OCI-LY7 (cell line): ENCODE data around the gene MAP4K1.

Experiments used
- EZH2phosphoT487 ChIP-seq: fragments of 200-600 bp; sonication (generic); IDR thresholded peaks from 2 replicates; pipeline ENCODE4 v1.6.1; 2018; ENCODE audit warnings: low read depth, borderline replicate concordance, mild to moderate bottlenecking, mixed run types, antibody characterized with exemption, low read length, moderate library complexity, mixed read lengths
- TF ChIP-seq, protein P1 (sequence below): fragments of 200-600 bp; sonication (generic); conservative IDR thresholded peaks from 2 replicates; pipeline ENCODE4 v1.5.1; 2014; ENCODE audit warnings: mild to moderate bottlenecking, antibody characterized with exemption, low read length, moderate library complexity, mixed read lengths

DNA sequence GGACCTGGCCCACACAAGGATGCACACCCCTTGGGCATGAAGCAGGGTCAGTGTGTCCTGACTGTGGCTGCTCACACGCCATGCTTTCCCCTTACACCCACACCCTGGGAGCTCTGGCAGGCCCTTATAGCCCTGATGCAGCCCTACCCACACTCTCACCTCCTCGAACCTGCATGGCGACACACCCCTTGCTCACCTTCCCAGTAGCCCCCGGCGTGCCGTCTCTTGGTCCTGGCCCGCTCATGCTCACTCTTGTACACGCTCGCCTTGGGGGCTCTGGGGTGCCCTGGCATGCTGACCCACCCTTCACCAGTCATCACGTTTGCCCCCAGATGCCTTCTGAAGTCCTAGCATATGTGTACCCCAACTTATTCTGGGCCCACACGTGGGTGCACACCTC lies 56.1 kb downstream of the MAP4K1 start:
- no peak for TF ChIP-seq EZH2phosphoT487
- TF ChIP-seq, protein P1, sequence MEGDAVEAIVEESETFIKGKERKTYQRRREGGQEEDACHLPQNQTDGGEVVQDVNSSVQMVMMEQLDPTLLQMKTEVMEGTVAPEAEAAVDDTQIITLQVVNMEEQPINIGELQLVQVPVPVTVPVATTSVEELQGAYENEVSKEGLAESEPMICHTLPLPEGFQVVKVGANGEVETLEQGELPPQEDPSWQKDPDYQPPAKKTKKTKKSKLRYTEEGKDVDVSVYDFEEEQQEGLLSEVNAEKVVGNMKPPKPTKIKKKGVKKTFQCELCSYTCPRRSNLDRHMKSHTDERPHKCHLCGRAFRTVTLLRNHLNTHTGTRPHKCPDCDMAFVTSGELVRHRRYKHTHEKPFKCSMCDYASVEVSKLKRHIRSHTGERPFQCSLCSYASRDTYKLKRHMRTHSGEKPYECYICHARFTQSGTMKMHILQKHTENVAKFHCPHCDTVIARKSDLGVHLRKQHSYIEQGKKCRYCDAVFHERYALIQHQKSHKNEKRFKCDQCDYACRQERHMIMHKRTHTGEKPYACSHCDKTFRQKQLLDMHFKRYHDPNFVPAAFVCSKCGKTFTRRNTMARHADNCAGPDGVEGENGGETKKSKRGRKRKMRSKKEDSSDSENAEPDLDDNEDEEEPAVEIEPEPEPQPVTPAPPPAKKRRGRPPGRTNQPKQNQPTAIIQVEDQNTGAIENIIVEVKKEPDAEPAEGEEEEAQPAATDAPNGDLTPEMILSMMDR: no peak
